ENCODE results near the gene ZNF501. TPM values are rescaled to one million over a fixed set of nuclear protein-coding genes. Genes with fewer than 3 reads are reported as not detected.

Gene ZNF501
- total and polyA plus RNA-seq, 2 of the 13 experiments (the other 11 are each of a cell fraction or from before 2014, with no cell fraction given), result 2.4 to 2.8 TPM

DNA sequence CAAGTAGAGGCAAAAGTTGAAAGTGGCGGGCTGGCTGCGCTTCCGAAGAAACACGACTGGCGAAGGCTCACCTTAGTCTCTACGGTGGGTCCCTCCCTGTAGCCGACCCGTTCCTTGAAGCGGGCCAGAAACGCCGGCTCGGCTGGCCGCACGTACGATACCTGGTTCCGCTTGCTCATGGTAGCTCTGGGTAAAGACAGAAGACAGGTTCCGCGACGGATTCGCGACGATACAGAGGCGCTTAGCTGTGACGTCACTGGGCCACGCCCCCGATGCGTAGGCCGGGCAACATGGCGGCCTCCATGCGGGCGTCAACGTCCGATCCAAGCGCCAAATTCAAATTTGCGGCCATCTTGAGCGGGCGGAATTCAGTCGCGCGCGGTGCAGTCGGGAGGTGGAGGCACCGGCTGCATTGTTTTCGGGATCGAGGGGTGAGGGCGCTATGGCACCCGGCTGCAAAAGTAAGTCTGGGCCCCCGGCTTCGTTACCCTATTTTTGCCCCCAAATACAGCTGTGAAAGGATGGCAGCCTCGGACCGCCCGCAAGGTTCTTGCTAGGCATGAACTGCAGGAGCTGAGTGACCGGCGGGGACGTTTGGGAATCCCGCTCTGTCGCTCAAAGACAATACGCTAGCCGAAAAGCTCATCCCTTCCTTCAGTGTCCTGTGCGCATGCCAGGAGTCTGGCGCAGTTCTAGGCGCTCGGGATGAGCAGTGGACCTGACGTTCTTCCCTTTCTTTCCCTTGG lies 32.2 kb downstream of the ZNF501 start, which contains the start of the genes KIAA1143 and KIF15 (continued):
- TF ChIP-seq, protein P1, sequence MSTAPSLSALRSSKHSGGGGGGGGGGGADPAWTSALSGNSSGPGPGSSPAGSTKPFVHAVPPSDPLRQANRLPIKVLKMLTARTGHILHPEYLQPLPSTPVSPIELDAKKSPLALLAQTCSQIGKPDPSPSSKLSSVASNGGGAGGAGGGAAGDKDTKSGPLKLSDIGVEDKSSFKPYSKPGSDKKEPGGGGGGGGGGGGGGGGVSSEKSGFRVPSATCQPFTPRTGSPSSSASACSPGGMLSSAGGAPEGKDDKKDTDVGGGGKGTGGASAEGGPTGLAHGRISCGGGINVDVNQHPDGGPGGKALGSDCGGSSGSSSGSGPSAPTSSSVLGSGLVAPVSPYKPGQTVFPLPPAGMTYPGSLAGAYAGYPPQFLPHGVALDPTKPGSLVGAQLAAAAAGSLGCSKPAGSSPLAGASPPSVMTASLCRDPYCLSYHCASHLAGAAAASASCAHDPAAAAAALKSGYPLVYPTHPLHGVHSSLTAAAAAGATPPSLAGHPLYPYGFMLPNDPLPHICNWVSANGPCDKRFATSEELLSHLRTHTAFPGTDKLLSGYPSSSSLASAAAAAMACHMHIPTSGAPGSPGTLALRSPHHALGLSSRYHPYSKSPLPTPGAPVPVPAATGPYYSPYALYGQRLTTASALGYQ (CRISPR knock-in tag; IDR thresholded peaks at IDR 0.05), result peak; percentile 44; the same call in 1 of the 2 replicates
- TF ChIP-seq GTF3A (CRISPR knock-in tag; conservative IDR thresholded peaks at IDR 0.05) (no peak), HMGA1 (CRISPR knock-in tag; conservative IDR thresholded peaks at IDR 0.05) (no peak), TGIF2 (CRISPR knock-in tag; IDR thresholded peaks at IDR 0.05) (peak; percentile 98), TBX3 (IDR thresholded peaks at IDR 0.05; ENCODE audit: borderline replicate concordance) (no peak), HOXA9 (CRISPR knock-in tag; IDR thresholded peaks at IDR 0.05; ENCODE audit: borderline replicate concordance) (0 out of 2 replicates have a peak, but pooled peaks have one; percentile 21), PHF5A (CRISPR knock-in tag; IDR thresholded peaks at IDR 0.05; ENCODE audit: low read depth, unreplicated experiment) (no peak), ZHX1 (CRISPR knock-in tag; IDR thresholded peaks at IDR 0.05; ENCODE audit: low read depth) (peak; percentile 99), FLYWCH1 (CRISPR knock-in tag; IDR thresholded peaks at IDR 0.05) (no peak), CENPT (CRISPR knock-in tag; IDR thresholded peaks at IDR 0.05; ENCODE audit: low read depth) (peak; percentile 93; the same call in 1 of the 2 replicates), KDM5B (CRISPR knock-in tag; IDR thresholded peaks at IDR 0.05; ENCODE audit: borderline replicate concordance) (peak; percentile 68; the same call in 1 of the 2 replicates), ZNF530 (CRISPR knock-in tag; IDR thresholded peaks at IDR 0.05; ENCODE audit: low read depth) (no peak), ZNF878 (CRISPR knock-in tag; IDR thresholded peaks at IDR 0.05) (peak; percentile 98), NR1H2 (CRISPR knock-in tag; IDR thresholded peaks at IDR 0.05; ENCODE audit: borderline replicate concordance, low read depth) (peak; percentile 35; the same call in 1 of the 2 replicates), ZFP36L1 (CRISPR knock-in tag; IDR thresholded peaks at IDR 0.05) (peak; percentile 96; the same call in 1 of the 2 replicates), NFIC (IDR thresholded peaks at IDR 0.05; ENCODE audit: low read length) (0 out of 2 replicates have a peak, but pooled peaks have one; percentile 38), TP53 (CRISPR knock-in tag; conservative IDR thresholded peaks at IDR 0.05) (0 out of 2 replicates have a peak, but pooled peaks have one; percentile 66), ZNF598 (CRISPR knock-in tag; IDR thresholded peaks at IDR 0.05; ENCODE audit: borderline replicate concordance) (no peak; the same call in 1 of the 2 replicates), ZFP62 (CRISPR knock-in tag; IDR thresholded peaks at IDR 0.05) (no peak), ZNF205 (CRISPR knock-in tag; IDR thresholded peaks at IDR 0.05) (peak; percentile 60; the same call in 1 of the 2 replicates), RXRA (CRISPR knock-in tag; IDR thresholded peaks at IDR 0.05) (peak; percentile 80), ATF3 (CRISPR knock-in tag; IDR thresholded peaks at IDR 0.05) (0 out of 2 replicates have a peak, but pooled peaks have one; percentile 20), ZNF772 (CRISPR knock-in tag; IDR thresholded peaks at IDR 0.05) (peak; percentile 95), NCOA5 (CRISPR knock-in tag; IDR thresholded peaks at IDR 0.05) (no peak)
- TF ChIP-seq, protein P2, sequence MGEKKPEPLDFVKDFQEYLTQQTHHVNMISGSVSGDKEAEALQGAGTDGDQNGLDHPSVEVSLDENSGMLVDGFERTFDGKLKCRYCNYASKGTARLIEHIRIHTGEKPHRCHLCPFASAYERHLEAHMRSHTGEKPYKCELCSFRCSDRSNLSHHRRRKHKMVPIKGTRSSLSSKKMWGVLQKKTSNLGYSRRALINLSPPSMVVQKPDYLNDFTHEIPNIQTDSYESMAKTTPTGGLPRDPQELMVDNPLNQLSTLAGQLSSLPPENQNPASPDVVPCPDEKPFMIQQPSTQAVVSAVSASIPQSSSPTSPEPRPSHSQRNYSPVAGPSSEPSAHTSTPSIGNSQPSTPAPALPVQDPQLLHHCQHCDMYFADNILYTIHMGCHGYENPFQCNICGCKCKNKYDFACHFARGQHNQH (CRISPR knock-in tag; IDR thresholded peaks at IDR 0.05), result peak; percentile 82

Measured in HepG2 (cell line).